Mesenteric fat pad (tissue), 1 donor: ENCODE measurements around the gene ACE2. TPM values are rescaled to one million over a fixed set of nuclear protein-coding genes. Genes with fewer than 3 reads are reported as not detected.

ENCODE experiments used
- DNase-seq: peaks from one replicate; pipeline ENCODE4 v3.0.0-alpha.2; 2020; ENCODE audit warnings: low spot score
- total RNA-seq: library from RNA; stranded (reverse); fragmentation: NEBNext Ultra II Directional; extraction: Animal tissue kit (Norgen Biotek cat#: 25700); gene quantifications from one replicate; pipeline ENCODE4 v1.2.1, GENCODE V29; 2021
- donor health status: DM: yes; HTN: yes; CAD: no.

Gene ACE2
- total RNA-seq, 1 donor from 2014 or later = 6.2 TPM

- DNase-seq = no peak
Observed at GRCh38 chrX:15511563-15511962, 89.2 kb downstream of the ACE2 start.

Other genes starting within 250 kb of the ACE2 start
- gene VEGFD, start 216.5 kb downstream of the ACE2 start, total RNA-seq = 8.2 TPM
- 30.0 TPM for gene PIR, start 107.6 kb downstream of the ACE2 start, total RNA-seq
- gene BMX, start 100.2 kb downstream of the ACE2 start, total RNA-seq = 1.7 TPM
- not detected for gene CLTRN, start 63.8 kb upstream of the ACE2 start, total RNA-seq
- 14.1 TPM for gene CA5B, start 137.3 kb upstream of the ACE2 start, total RNA-seq
- 9.9 TPM for gene ZRSR2, start 189.5 kb upstream of the ACE2 start, total RNA-seq